ENCODE results near the gene ACSF3.

GRCh38 chr16:89117227-89117974 is 23.7 kb downstream of the ACSF3 start:
- TF ChIP-seq GATA2 (IDR thresholded peaks at IDR 0.05; ENCODE audit: low read depth, low read length) (no peak), GATA3 (IDR thresholded peaks at IDR 0.05; ENCODE audit: low read depth, low read length) (no peak)

Data from SH-SY5Y (cell line).